Muscle layer of duodenum (tissue), 2 donors: Measurements from ENCODE around the gene NSFL1C.

Source experiments
- H3K27ac ChIP-seq: one replicate; pipeline ENCODE4 v1.7.0; 2013; ENCODE audit warnings: mild to moderate bottlenecking, low read length
- H3K27me3 ChIP-seq: one replicate; pipeline ENCODE4 v1.7.0; 2013; ENCODE audit warnings: low read depth, mild to moderate bottlenecking, control low read depth, low read length
- H3K36me3 ChIP-seq, 2 donors: one replicate each; pipeline ENCODE4 v1.7.0; 2013; ENCODE audit warnings: low read length in 2 of 2, control low read depth in 1 of 2, mild to moderate bottlenecking in 1 of 2; ENCODE audit not compliant: insufficient read depth in 2 of 2, control insufficient read depth in 1 of 2
- H3K4me1 ChIP-seq, 2 donors: one replicate each; pipeline ENCODE4 v1.7.0; 2013; ENCODE audit warnings: low read length in 2 of 2, mild to moderate bottlenecking in 2 of 2, control low read depth in 1 of 2, moderate library complexity in 1 of 2; ENCODE audit not compliant: insufficient read depth in 2 of 2, control insufficient read depth in 1 of 2
- H3K4me3 ChIP-seq, 2 donors: one replicate each; pipeline ENCODE4 v1.7.0; 2013; ENCODE audit warnings: low read length in 2 of 2, low read depth in 1 of 2, mild to moderate bottlenecking in 1 of 2
- H3K9me3 ChIP-seq, 2 donors: one replicate each; pipeline ENCODE4 v1.7.0; 2013; ENCODE audit warnings: low read length in 2 of 2, control low read depth in 1 of 2, mild to moderate bottlenecking in 1 of 2; ENCODE audit not compliant: control insufficient read depth in 1 of 2
- donor health status: healthy.

NSFL1C gene

GRCh38 chr20:1434571-1435336 is 31.9 kb downstream of the NSFL1C start:
- Histone ChIP-seq H3K4me1 (no peaks in the 10 kb centered on the region), H3K27ac (no peak overlapping the region), H3K27me3 (no peaks in the 10 kb centered on the region), H3K9me3 (no peaks in the 10 kb centered on the region), H3K36me3 (peaks cover 0 to 3% of the 10 kb centered on the region in 2 donors), H3K4me3 (no peak overlapping the region)

- no peaks in the 10 kb centered on the region for H3K36me3 ChIP-seq
- no peak overlapping the region for H3K4me3 ChIP-seq
- H3K9me3 ChIP-seq: no peaks in the 10 kb centered on the region
- H3K4me1 ChIP-seq: no peaks in the 10 kb centered on the region
- H3K27me3 ChIP-seq: no peaks in the 10 kb centered on the region
- no peak overlapping the region for H3K27ac ChIP-seq
These were observed 35.5 kb downstream of the NSFL1C start for GRCh38 chr20:1431158-1431557.

- H3K27me3 ChIP-seq: no peaks in the 10 kb centered on the region
- no peaks in the 10 kb centered on the region for H3K4me1 ChIP-seq
- H3K4me3 ChIP-seq: no peak overlapping the region
- H3K36me3 ChIP-seq: no peaks in the 10 kb centered on the region
- H3K27ac ChIP-seq: no peak overlapping the region
- no peaks in the 10 kb centered on the region for H3K9me3 ChIP-seq
These were observed 36.6 kb downstream of the NSFL1C start for GRCh38 chr20:1430004-1430451.

DNA sequence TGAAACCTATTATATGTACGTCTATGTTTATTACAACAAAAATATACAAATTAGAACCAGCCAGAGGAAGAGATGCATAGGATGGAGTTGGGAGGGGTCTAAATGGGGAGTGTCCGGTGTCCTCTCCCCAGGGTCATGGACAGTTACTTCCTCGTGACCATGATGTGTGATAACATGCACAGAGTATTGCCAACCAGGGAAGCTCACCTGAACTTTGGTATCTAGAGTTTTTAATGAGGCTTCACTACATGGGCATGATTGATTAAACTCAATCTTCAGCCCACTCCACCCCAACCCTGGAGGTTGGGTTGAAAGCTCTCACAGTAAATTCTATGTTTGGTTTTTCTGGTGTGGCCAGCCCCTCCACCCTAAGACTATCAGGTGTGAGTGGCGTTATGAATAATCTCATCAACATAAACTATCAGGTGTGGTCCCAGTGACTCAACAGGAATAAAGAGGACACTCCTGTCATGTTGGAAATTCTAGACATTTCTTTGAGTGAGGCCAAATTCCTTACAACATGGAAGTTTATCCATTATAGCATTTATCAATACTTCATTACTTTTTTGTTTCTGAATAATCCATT is 37.4 kb downstream of the NSFL1C start:
- no peak overlapping the region for H3K27ac ChIP-seq

GRCh38 chr20:1427457-1428054 is 39.1 kb downstream of the NSFL1C start:
- Histone ChIP-seq H3K27ac (no peak overlapping the region), H3K36me3 (no peaks in the 10 kb centered on the region), H3K4me3 (no peak overlapping the region)

More for the DNA sequence above, 37.4 kb downstream of the NSFL1C start:
- no peaks in the 10 kb centered on the region for H3K4me1 ChIP-seq
- no peaks in the 10 kb centered on the region for H3K9me3 ChIP-seq
- H3K4me3 ChIP-seq: no peak overlapping the region
- H3K36me3 ChIP-seq: no peaks in the 10 kb centered on the region
- H3K27me3 ChIP-seq: no peaks in the 10 kb centered on the region

GRCh38 chr20:1426231-1426849 is 40.3 kb downstream of the NSFL1C start:
- Histone ChIP-seq H3K4me1 (no peaks in the 10 kb centered on the region), H3K27me3 (no peaks in the 10 kb centered on the region), H3K27ac (no peak overlapping the region), H3K9me3 (no peaks in the 10 kb centered on the region), H3K4me3 (no peak overlapping the region), H3K36me3 (no peaks in the 10 kb centered on the region)

More at GRCh38 chr20:1427457-1428054, 39.1 kb downstream of the NSFL1C start:
- Histone ChIP-seq H3K9me3 (no peaks in the 10 kb centered on the region), H3K27me3 (no peaks in the 10 kb centered on the region), H3K4me1 (no peaks in the 10 kb centered on the region)

DNA sequence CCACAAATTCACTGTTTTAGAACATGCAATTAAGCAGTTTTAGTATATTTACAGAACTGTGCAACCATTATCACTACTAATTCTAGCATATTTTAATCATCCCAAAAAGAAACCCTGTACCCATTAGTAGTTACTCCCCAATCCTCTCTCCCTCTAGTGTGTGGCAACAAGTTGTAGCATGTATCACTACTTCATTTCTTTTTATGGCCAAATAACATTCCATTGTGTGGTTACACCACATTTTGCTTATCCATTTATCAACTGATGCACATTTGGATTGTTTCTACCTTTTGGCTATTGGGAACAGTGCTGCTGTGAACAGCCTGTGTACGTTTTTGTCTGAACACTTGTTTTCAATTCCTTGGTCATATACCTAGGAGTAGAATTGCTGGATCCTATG is 42.3 kb downstream of the NSFL1C start:
- Histone ChIP-seq H3K4me1 (no peaks in the 10 kb centered on the region), H3K36me3 (no peaks in the 10 kb centered on the region), H3K4me3 (no peak overlapping the region), H3K27me3 (no peaks in the 10 kb centered on the region), H3K27ac (no peak overlapping the region), H3K9me3 (peaks cover 4 to 5% of the 10 kb centered on the region in 2 donors)

DNA sequence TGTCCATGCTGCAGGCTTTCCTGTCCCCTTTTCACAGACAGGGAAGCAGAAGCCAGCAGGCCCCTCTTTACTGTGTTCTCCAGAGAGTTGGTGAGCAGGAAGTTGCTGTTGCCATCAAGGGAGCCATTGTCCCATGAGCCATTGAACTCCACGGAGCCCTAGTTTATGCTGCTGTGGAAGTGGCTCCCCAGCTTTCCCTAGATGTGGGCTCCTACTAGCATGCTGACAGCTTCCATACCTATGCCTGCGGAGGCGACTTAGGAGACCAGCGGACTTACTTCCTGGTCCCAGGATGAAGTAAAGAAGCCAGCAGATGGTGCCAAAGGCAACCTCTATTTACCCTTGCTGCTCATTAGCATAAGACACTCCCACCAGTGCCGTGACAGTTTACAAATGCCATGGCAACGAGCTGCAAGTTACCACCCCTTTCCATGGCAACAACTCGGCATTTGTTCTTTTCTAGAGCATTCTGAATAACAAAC is 43.0 kb downstream of the NSFL1C start:
- Histone ChIP-seq H3K27ac (no peak overlapping the region), H3K4me1 (no peaks in the 10 kb centered on the region), H3K36me3 (no peaks in the 10 kb centered on the region), H3K9me3 (peaks cover 4 to 5% of the 10 kb centered on the region in 2 donors), H3K27me3 (no peaks in the 10 kb centered on the region), H3K4me3 (no peak overlapping the region)

DNA sequence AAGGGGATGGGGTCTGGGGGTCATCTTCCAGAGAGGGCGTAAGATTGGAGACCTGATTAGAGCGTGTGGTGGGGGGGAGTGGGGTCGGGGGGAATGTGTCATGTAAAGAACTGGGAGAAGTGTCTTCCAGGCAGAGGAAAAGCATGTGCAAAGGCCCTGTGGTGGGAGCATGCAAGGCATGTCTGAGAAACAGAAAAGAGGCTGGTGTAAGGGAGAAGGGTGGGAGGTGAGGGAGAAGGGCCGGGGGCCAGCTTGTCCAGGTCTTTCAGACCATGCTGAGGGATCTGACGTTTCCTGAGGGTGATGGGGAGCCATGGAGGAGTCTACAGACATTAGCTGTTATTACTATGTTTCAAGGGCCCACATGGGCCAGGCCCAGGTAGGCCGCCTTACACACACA is 43.4 kb downstream of the NSFL1C start:
- Histone ChIP-seq H3K27ac (no peak overlapping the region), H3K27me3 (no peaks in the 10 kb centered on the region), H3K4me1 (no peaks in the 10 kb centered on the region), H3K4me3 (no peak overlapping the region), H3K9me3 (peaks cover 4 to 5% of the 10 kb centered on the region in 2 donors), H3K36me3 (no peaks in the 10 kb centered on the region)

DNA sequence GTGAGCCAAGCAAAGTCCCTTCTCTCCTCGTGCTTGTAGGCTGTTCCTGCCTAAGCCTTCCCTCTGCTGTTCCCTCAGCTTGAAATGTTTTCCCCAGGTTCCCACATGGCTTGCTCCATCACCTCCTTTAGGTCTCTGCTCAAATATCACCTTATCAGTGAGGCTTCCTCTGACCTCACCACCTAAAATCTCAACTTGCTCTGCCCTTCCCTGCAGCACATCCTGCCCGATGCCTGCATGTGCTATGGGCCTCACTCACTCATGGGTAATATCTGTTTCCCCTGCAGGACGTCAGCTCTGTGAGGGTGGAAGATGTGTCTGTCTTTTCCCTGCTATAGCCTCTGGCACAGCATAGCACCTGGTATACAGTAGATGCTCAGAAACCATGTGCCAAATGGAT is 43.9 kb downstream of the NSFL1C start:
- no peak overlapping the region for H3K4me3 ChIP-seq
- peaks cover 4 to 5% of the 10 kb centered on the region in 2 donors for H3K9me3 ChIP-seq
- no peaks in the 10 kb centered on the region for H3K27me3 ChIP-seq
- H3K4me1 ChIP-seq: no peaks in the 10 kb centered on the region
- H3K27ac ChIP-seq: no peak overlapping the region
- no peaks in the 10 kb centered on the region for H3K36me3 ChIP-seq

DNA sequence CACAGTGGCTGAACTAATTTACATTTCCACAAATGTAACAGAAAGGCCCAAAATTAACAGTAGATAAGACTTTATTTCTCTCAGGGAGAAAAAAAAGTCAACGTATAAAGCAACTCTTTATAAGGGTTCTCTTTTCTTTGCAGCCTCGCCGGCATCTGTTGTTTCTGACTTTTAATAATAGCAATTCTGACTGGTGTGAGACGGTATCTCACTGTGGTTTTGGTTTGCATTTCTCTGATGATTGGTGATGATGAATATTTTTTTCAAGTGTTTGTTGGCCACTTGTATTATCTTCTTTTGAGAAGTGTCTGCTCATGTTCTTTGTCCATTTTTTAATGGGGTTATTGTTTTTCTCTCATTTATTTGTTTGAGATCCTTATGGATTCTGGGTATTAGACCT is 46.6 kb downstream of the NSFL1C start:
- peaks cover 4 to 5% of the 10 kb centered on the region in 2 donors for H3K9me3 ChIP-seq
- no peak overlapping the region for H3K4me3 ChIP-seq
- no peak overlapping the region for H3K27ac ChIP-seq
- H3K4me1 ChIP-seq: no peaks in the 10 kb centered on the region
- no peaks in the 10 kb centered on the region for H3K27me3 ChIP-seq
- H3K36me3 ChIP-seq: no peaks in the 10 kb centered on the region
